Activated B cell treated with CpG ODN at 0.5 μM for 24 hours (primary cell): ENCODE data around the gene FMO3. TPM values are rescaled to one million over a fixed set of nuclear protein-coding genes. Genes with fewer than 3 reads are reported as not detected.

Experiments
- ATAC-seq: fragments of 200-7000 bp; cut with Tn5 transposase; one replicate; pipeline ENCODE4 v1.10.0; 2021; ENCODE audit warnings: low read depth, mild to moderate bottlenecking, moderate library complexity
- CTCF ChIA-PET: fragments of 350-600 bp; sonication (Branson Sonifier 250); formaldehyde crosslinking; loops from one replicate; lab custom pipeline; 2021; ENCODE audit warnings: antibody characterized with exemption; lab: Charles Lee
- POLR2A ChIA-PET: fragments of 350-600 bp; sonication (Branson Sonifier 250); formaldehyde crosslinking; loops from one replicate; lab custom pipeline; 2021; ENCODE audit warnings: antibody characterized with exemption; lab: Charles Lee
- DNase-seq: peaks from one replicate; pipeline ENCODE4 v3.0.0; 2022
- H3K27ac Mint-ChIP-seq: one replicate; pipeline ENCODE4 v1.8.0; 2020; ENCODE audit warnings: mixed read lengths
- H3K27me3 Mint-ChIP-seq: one replicate; pipeline ENCODE4 v1.8.0; 2021; ENCODE audit warnings: mixed read lengths
- H3K36me3 Mint-ChIP-seq: one replicate; pipeline ENCODE4 v1.8.0; 2021; ENCODE audit warnings: low read depth, mixed read lengths
- H3K4me1 Mint-ChIP-seq: one replicate; pipeline ENCODE4 v1.8.0; 2021; ENCODE audit warnings: mixed read lengths
- H3K4me3 Mint-ChIP-seq: one replicate; pipeline ENCODE4 v1.8.0; 2020; ENCODE audit warnings: mild to moderate bottlenecking, mixed read lengths
- H3K9me3 Mint-ChIP-seq: one replicate; pipeline ENCODE4 v1.8.0; 2020; ENCODE audit warnings: mixed read lengths
- intact Hi-C: fragments of 100-400 bp; cut with micrococcal nuclease; formaldehyde crosslinking; loops from one replicate; pipeline ENCODE4 v1.15.1; 2024
- total RNA-seq: library from RNA; stranded (reverse); gene quantifications from 2 replicates; pipeline ENCODE4 v1.2.3, GENCODE V29; 2022
- TF ChIP-seq, protein P1 (sequence below): fragments of 200-600 bp; IDR thresholded peaks from one replicate; pipeline ENCODE4 v1.8.0; 2022; ENCODE audit warnings: antibody characterized with exemption, mild to moderate bottlenecking

The FMO3 gene
- not detected in 2 replicates for total RNA-seq

DNA sequence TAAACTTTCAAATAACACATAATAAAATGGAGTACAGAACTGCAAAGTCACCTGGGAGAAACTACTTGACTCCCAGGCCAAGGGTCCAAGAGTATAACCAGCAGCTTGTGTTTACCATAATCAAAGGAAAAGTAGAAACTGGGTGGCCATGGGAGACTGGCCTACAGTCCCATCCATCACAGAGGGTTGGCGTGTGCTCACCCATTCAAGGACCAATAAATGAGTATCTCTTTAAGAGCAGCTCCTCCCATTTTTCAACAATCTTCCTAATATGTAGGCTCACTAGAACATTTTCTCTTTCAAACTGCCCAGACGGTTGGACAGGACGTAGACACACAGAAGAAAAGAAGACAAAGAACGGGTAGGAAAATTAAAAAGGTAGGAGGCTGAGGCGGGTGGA, at the start of gene FMO3:
Gene FMO3, plus strand, starts transcription at position 302 of the 400 bp plus-strand sequence. CDS start 1,754 bp downstream, outside the sequence.
- Mint-ChIP-seq H3K27ac (no peak within 1 kb of the TSS), H3K36me3 (no peaks in the 10 kb centered on the region), H3K27me3 (no peaks in the 10 kb centered on the region), H3K9me3 (no peaks in the 10 kb centered on the region), H3K4me1 (no peaks in the 10 kb centered on the region), H3K4me3 (no peak within 1 kb of the TSS)
- intact Hi-C loops: no loop called here
- ATAC-seq: no peak
- no peak for DNase-seq
- TF ChIP-seq, protein P1, sequence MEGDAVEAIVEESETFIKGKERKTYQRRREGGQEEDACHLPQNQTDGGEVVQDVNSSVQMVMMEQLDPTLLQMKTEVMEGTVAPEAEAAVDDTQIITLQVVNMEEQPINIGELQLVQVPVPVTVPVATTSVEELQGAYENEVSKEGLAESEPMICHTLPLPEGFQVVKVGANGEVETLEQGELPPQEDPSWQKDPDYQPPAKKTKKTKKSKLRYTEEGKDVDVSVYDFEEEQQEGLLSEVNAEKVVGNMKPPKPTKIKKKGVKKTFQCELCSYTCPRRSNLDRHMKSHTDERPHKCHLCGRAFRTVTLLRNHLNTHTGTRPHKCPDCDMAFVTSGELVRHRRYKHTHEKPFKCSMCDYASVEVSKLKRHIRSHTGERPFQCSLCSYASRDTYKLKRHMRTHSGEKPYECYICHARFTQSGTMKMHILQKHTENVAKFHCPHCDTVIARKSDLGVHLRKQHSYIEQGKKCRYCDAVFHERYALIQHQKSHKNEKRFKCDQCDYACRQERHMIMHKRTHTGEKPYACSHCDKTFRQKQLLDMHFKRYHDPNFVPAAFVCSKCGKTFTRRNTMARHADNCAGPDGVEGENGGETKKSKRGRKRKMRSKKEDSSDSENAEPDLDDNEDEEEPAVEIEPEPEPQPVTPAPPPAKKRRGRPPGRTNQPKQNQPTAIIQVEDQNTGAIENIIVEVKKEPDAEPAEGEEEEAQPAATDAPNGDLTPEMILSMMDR: no peak
- POLR2A ChIA-PET: no interaction called here
- CTCF ChIA-PET: interaction anchor here (1.1 kb wide), 1 partner anchor 223 kb away, joined by 3 read pairs; no protein-coding TSS in a partner anchor

DNA sequence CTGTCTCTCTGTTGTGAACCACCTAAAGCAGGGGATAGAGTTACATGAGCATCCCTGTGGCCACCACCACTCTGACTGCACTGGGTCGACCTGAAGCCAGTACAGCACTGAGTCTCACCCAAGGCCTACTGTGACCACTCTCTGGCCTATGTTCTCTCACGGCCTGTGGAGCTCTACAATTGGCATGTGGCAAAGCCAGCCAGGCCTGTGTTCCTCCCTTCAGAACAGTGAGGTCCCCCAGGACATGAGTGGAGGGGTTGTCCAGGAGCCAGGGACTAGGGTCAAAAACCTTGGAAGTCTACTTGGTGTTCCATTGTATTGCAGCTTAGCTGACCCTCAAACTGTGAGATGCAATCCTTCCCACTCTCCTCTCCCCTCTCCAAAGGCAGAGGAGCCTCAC, 42.7 kb upstream of the FMO3 start:
- ChIA-PET POLR2A (no interaction called here), CTCF (no interaction called here)
- no peaks in the 10 kb centered on the region for H3K4me1 Mint-ChIP-seq
- no peak overlapping the region for H3K27ac Mint-ChIP-seq
- no peak overlapping the region for H3K4me3 Mint-ChIP-seq
- DNase-seq: no peak
- H3K9me3 Mint-ChIP-seq: peaks cover 32% of the 10 kb centered on the region
- H3K36me3 Mint-ChIP-seq: no peaks in the 10 kb centered on the region
- peaks cover 2% of the 10 kb centered on the region for H3K27me3 Mint-ChIP-seq
- intact Hi-C loops: no loop called here
- TF ChIP-seq, protein P1: no peak
- ATAC-seq: no peak

DNA sequence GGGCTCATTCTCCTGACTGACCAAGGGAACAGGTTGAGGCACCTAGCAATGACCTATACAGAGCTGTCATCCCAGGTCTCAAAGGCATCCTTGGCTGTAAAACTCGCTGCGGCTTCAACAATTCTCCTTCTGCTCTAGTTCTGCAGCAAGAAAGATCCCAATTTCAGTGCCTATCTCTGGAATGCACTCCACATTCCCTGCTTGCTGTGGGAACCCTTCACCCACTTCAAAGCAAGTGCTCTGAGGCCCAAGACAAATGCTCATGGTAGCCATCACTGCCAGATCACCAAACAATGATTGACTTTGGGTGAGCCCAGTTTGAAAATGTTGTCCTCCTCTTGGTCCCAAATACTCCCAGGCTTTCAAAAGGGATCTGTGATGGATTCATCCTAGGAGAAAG, 37.7 kb upstream of the FMO3 start:
- ATAC-seq (no peak), DNase-seq (no peak)
- no peaks in the 10 kb centered on the region for H3K36me3 Mint-ChIP-seq
- TF ChIP-seq, protein P1: no peak
- ChIA-PET POLR2A (no interaction called here), CTCF (no interaction called here)
- no peak overlapping the region for H3K27ac Mint-ChIP-seq
- peaks cover 2% of the 10 kb centered on the region for H3K27me3 Mint-ChIP-seq
- intact Hi-C loops: no loop called here
- H3K9me3 Mint-ChIP-seq: peaks cover 11% of the 10 kb centered on the region
- H3K4me1 Mint-ChIP-seq: no peaks in the 10 kb centered on the region
- no peak overlapping the region for H3K4me3 Mint-ChIP-seq

DNA sequence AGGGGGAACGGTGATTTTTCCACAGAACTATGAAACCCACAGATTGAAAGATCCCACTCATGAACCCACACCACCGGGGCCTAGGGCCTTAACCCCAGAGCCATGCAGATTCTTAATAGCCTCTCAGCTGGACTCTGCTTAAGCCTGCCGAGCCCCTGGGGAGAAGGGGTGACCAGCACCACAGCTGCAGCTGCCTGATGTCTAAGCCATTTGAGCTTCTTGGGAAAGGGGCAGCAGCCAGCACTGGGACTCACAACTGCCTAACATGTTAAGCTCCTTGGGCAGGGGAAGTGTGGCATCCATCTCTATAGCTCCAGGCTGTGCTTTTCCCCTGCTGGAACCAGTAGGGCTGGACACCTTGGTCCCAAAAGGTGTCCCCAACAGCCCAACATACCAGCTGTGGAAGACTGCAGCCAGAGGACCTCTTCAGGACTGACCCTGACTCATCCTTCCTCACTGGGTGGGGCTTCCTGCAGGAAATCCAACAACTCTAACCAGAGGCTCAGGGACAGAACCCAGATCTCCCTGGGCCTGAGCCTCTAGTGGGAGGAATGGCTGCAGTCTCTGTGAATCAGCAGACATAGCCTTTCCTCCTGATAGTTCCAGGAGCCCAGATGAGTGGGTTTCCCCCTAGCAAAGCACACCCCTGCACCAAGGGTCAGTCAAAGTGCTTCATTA, 34.6 kb upstream of the FMO3 start:
- Mint-ChIP-seq H3K36me3 (no peaks in the 10 kb centered on the region), H3K4me1 (no peaks in the 10 kb centered on the region), H3K4me3 (no peak overlapping the region), H3K27me3 (peaks cover 2% of the 10 kb centered on the region), H3K9me3 (peaks cover 6% of the 10 kb centered on the region), H3K27ac (no peak overlapping the region)
- intact Hi-C loops: no loop called here
- no peak for DNase-seq
- CTCF ChIA-PET: no interaction called here
- TF ChIP-seq, protein P1: no peak
- POLR2A ChIA-PET: no interaction called here
- ATAC-seq: no peak

DNA sequence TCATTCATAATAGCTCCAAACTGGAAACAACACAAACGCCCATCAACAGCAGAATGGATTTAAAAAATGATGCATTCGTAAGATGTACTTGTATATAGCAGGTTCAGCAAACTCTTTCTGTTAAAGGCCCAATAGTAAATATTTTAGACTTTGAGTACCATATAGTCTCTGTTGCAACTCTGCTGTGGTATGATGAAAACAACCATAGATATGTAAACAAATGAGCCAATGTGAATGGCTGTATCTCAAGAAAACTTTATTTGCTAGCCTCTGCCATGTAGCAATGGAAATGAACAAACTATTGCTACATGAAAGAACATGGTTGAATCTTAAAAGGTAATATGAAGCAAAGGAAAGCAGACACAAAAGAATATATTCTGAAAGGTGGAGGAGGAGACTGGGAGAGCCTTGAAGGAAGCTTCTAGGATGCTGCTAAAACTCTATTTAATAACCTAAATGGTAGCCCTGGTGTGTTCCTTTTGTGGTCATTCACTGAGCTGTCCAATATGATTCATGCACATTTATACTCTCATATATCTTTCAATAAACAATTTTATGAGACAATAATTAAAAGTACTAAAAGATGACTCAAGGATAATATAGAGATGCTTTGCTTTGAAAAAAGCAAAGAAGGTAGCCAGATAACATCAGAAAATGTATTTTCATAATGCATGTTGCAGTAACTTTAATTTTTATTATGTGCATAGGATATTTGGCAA, 29.1 kb upstream of the FMO3 start:
- intact Hi-C loops: no loop called here
- Mint-ChIP-seq H3K9me3 (peaks cover 4% of the 10 kb centered on the region), H3K27ac (no peak overlapping the region), H3K27me3 (no peaks in the 10 kb centered on the region), H3K4me3 (no peak overlapping the region), H3K36me3 (no peaks in the 10 kb centered on the region), H3K4me1 (no peaks in the 10 kb centered on the region)
- ChIA-PET POLR2A (no interaction called here), CTCF (no interaction called here)
- TF ChIP-seq, protein P1: no peak
- DNase-seq (no peak), ATAC-seq (no peak)
